H1 (cell line): ENCODE measurements around the gene TUBGCP2. TPM values are rescaled to one million over a fixed set of nuclear protein-coding genes. Genes with fewer than 3 reads are reported as not detected.

Source experiments
- CTCF ChIA-PET: fragments of 300-600 bp; sonication (Branson Sonifier 250); formaldehyde crosslinking; loops from one replicate; lab custom pipeline; 2021; ENCODE audit not compliant: partially characterized antibody; lab: Charles Lee
- POLR2A ChIA-PET: fragments of 300-600 bp; sonication (Branson Sonifier 250); formaldehyde crosslinking; loops from one replicate; lab custom pipeline; 2021; ENCODE audit warnings: inconsistent platforms; ENCODE audit not compliant: partially characterized antibody; lab: Charles Lee
- DNase-seq, 2 experiments: peaks; one replicate each; pipeline versions ENCODE4 v3.0.0 to v3.0.0-alpha.2; 2010 to 2022; ENCODE audit warnings: low spot score in 2 of 2, low read depth in 1 of 2, mixed read lengths in 1 of 2
- FAIRE-seq: peaks from 2 replicates; lab custom pipeline; 2011; peaks lifted over from hg19 to GRCh38; lab: Jason Lieb, UNC
- H2AFZ ChIP-seq: 2 replicates; pipeline ENCODE4 v1.8.1; 2012; ENCODE audit warnings: low read length, inconsistent platforms
- H2AK5ac ChIP-seq: 2 replicates; pipeline ENCODE4 v1.6.1; 2013; ENCODE audit warnings: low read depth, low read length
- H2BK120ac ChIP-seq: replicated peaks from 2 replicates; pipeline ENCODE3; 2013; ENCODE audit warnings: low read depth, low read length, inconsistent platforms
- H2BK12ac ChIP-seq: 2 replicates; pipeline ENCODE4 v1.6.1; 2013; ENCODE audit warnings: low read depth, low read length
- H2BK15ac ChIP-seq: 2 replicates; pipeline ENCODE4 v1.6.1; 2013; ENCODE audit warnings: low read length
- H2BK20ac ChIP-seq: 2 replicates; pipeline ENCODE4 v1.6.1; 2013; ENCODE audit warnings: low read length
- H2BK5ac ChIP-seq: 2 replicates; pipeline ENCODE4 v1.6.1; 2013; ENCODE audit warnings: low read depth, low read length
- H3K14ac ChIP-seq: 2 replicates; pipeline ENCODE4 v1.6.1; 2013; ENCODE audit warnings: inconsistent platforms; ENCODE audit not compliant: insufficient read length
- H3K18ac ChIP-seq: 2 replicates; pipeline ENCODE4 v1.6.1; 2013; ENCODE audit warnings: low read length; ENCODE audit errors: extremely low read depth
- H3K23ac ChIP-seq: 2 replicates; pipeline ENCODE4 v1.6.1; 2013; ENCODE audit warnings: inconsistent platforms; ENCODE audit not compliant: insufficient read length
- H3K23me2 ChIP-seq: 2 replicates; pipeline ENCODE4 v1.6.1; 2013; ENCODE audit warnings: low read depth, low read length
- H3K27ac ChIP-seq: 2 replicates; pipeline ENCODE4 v1.6.1; 2011; ENCODE audit warnings: low read depth, low read length, inconsistent platforms
- H3K27me3 ChIP-seq, 4 experiments: replicated peaks in 1 of 4; 1 replicate in 1 of 4; 2 replicates in 3 of 4; pipeline versions ENCODE4 v1.6.1 to v1.8.1; 2011 to 2013; ENCODE audit warnings: low read length in 3 of 4, mild to moderate bottlenecking in 3 of 4, inconsistent platforms in 2 of 4, mixed read lengths in 2 of 4, moderate library complexity in 1 of 4; ENCODE audit not compliant: control insufficient read depth in 3 of 4, insufficient read depth in 3 of 4; ENCODE audit errors: extremely low read depth in 1 of 4
- H3K36me3 ChIP-seq, 4 experiments: 2 replicates each; pipeline versions ENCODE4 v1.6.1 to v1.8.1; 2011 to 2013; ENCODE audit warnings: mild to moderate bottlenecking in 4 of 4, low read length in 3 of 4, moderate library complexity in 2 of 4, control low read depth in 1 of 4, inconsistent platforms in 1 of 4; ENCODE audit not compliant: insufficient read depth in 4 of 4, control insufficient read depth in 2 of 4
- H3K4ac ChIP-seq: replicated peaks from 2 replicates; pipeline ENCODE3; 2013; ENCODE audit warnings: low read length, low read depth, mixed read lengths, inconsistent platforms; ENCODE audit not compliant: insufficient read length
- H3K4me1 ChIP-seq, 4 experiments: replicated peaks in 1 of 4; 1 replicate in 1 of 4; 2 replicates in 3 of 4; pipeline versions ENCODE4 v1.6.1 to v1.8.1; 2011 to 2013; ENCODE audit warnings: low read length in 3 of 4, inconsistent platforms in 2 of 4, mixed read lengths in 1 of 4; ENCODE audit not compliant: insufficient read depth in 4 of 4, control insufficient read depth in 3 of 4
- H3K4me2 ChIP-seq, 2 experiments: 2 replicates each; pipeline versions ENCODE4 v1.6.1 to v1.8.1; 2011 to 2013; ENCODE audit warnings: low read depth in 2 of 2, low read length in 2 of 2, control low read depth in 1 of 2, inconsistent platforms in 1 of 2, mild to moderate bottlenecking in 1 of 2; ENCODE audit not compliant: insufficient read depth in 1 of 2
- H3K4me3 ChIP-seq, 4 experiments: fragments of 200-600, 300-600 bp in 1 of 4; sonication (generic), shearing (Covaris generic), sonication (Bioruptor Twin) in 1 of 4; 2 replicates each; pipeline versions ENCODE4 v1.5.1 to v1.8.1; 2011 to 2016; ENCODE audit warnings: low read length in 4 of 4, low read depth in 3 of 4, control low read depth in 2 of 4, inconsistent platforms in 2 of 4, mild to moderate bottlenecking in 2 of 4, mixed read lengths in 1 of 4, moderate library complexity in 1 of 4; ENCODE audit not compliant: insufficient read depth in 2 of 4; ENCODE audit errors: extremely low read depth in 1 of 4
- H3K56ac ChIP-seq: replicated peaks from 2 replicates; pipeline ENCODE3; 2013; ENCODE audit warnings: low read depth, mild to moderate bottlenecking, mixed read lengths, low read length, inconsistent platforms; ENCODE audit not compliant: insufficient read length
- H3K79me1 ChIP-seq: 2 replicates; pipeline ENCODE4 v1.6.1; 2013; ENCODE audit warnings: low read depth, low read length, control low read depth
- H3K79me2 ChIP-seq, 2 experiments: 2 replicates each; pipeline versions ENCODE4 v1.6.1 to v1.8.1; 2012 to 2013; ENCODE audit warnings: low read length in 2 of 2, mild to moderate bottlenecking in 2 of 2, inconsistent platforms in 1 of 2; ENCODE audit not compliant: insufficient read depth in 2 of 2, control insufficient read depth in 1 of 2
- H3K9ac ChIP-seq, 4 experiments: replicated peaks in 1 of 4; 1 replicate in 1 of 4; 2 replicates in 3 of 4; pipeline versions ENCODE4 v1.6.1 to v1.8.1; 2011 to 2013; ENCODE audit warnings: low read depth in 3 of 4, low read length in 3 of 4, control low read depth in 2 of 4, mild to moderate bottlenecking in 2 of 4, moderate library complexity in 2 of 4, inconsistent platforms in 1 of 4; ENCODE audit errors: extremely low read depth in 1 of 4
- H3K9me3 ChIP-seq, 2 experiments: 2 replicates each; pipeline versions ENCODE4 v1.6.1 to v1.8.1; 2012 to 2013; ENCODE audit warnings: mild to moderate bottlenecking in 2 of 2, moderate library complexity in 2 of 2, control low read depth in 1 of 2, inconsistent platforms in 1 of 2, low read depth in 1 of 2, low read length in 1 of 2, mixed read lengths in 1 of 2; ENCODE audit not compliant: insufficient read depth in 2 of 2
- H4K20me1 ChIP-seq, 2 experiments: replicated peaks in 1 of 2; 2 replicates each; pipeline versions ENCODE3 to v1.8.1; 2011 to 2013; ENCODE audit warnings: inconsistent platforms in 2 of 2, low read length in 2 of 2, mild to moderate bottlenecking in 1 of 2; ENCODE audit not compliant: insufficient read depth in 2 of 2, control insufficient read depth in 1 of 2
- H4K5ac ChIP-seq: 2 replicates; pipeline ENCODE4 v1.6.1; 2013; ENCODE audit warnings: low read length, low read depth, mixed read lengths, inconsistent platforms; ENCODE audit not compliant: insufficient read length
- H4K8ac ChIP-seq: 2 replicates; pipeline ENCODE4 v1.8.0; 2013; ENCODE audit warnings: mild to moderate bottlenecking, moderate library complexity, low read length, inconsistent platforms; ENCODE audit not compliant: insufficient read depth; ENCODE audit errors: extremely low read depth
- H4K91ac ChIP-seq: replicated peaks from 2 replicates; pipeline ENCODE3; 2013; ENCODE audit warnings: low read length, mixed read lengths, inconsistent platforms; ENCODE audit not compliant: insufficient read length
- ASH2L ChIP-seq: fragments of 200-600, 300-600 bp; sonication (generic); IDR thresholded peaks from one replicate; pipeline ENCODE4 v1.7.1; 2017; ENCODE audit warnings: low read length
- CHD2 ChIP-seq: IDR thresholded peaks from 2 replicates; pipeline ENCODE4 v1.6.1; 2012; ENCODE audit warnings: low read length, improper control_type of control experiment
- CTBP2 ChIP-seq: IDR thresholded peaks from 2 replicates; pipeline ENCODE4 v1.7.0; 2011; ENCODE audit warnings: borderline replicate concordance, mild to moderate bottlenecking, moderate library complexity, mixed read lengths, low read length; ENCODE audit not compliant: insufficient read depth, insufficient read length
- E2F6 ChIP-seq: IDR thresholded peaks from 2 replicates; pipeline ENCODE4 v1.6.1; 2012; ENCODE audit warnings: inconsistent platforms
- SAP30 ChIP-seq: fragments of 300-600 bp; sonication (generic); IDR thresholded peaks from 2 replicates; pipeline ENCODE4 v1.7.1; 2012; ENCODE audit warnings: low read length, moderate library complexity, mild to moderate bottlenecking, inconsistent platforms; ENCODE audit not compliant: insufficient read depth, insufficient replicate concordance
- SP1 ChIP-seq: IDR thresholded peaks from 2 replicates; pipeline ENCODE4 v1.6.1; 2011; ENCODE audit warnings: low read depth, low read length
- WGBS, 2 experiments: shearing (Covaris generic) in 1 of 2; methylation state at CpG; one replicate each; pipeline versions ENCODE4 v1.1.6 to v1.1.7; 2013 to 2015; ENCODE audit warnings: low lambda C conversion rate in 2 of 2, mixed read lengths in 2 of 2, inconsistent platforms in 1 of 2, low coverage in 1 of 2, missing lambda C conversion rate in 1 of 2; ENCODE audit not compliant: insufficient replicate concordance in 2 of 2, insufficient coverage in 1 of 2, insufficient read length in 1 of 2; ENCODE audit errors: extremely low coverage in 1 of 2, missing lambda C conversion rate in 1 of 2; 5-methylcytosine and 5-hydroxymethylcytosine counted together
- polyA plus RNA-seq, 7 experiments: library from polyadenylated mRNA; depleted of rRNA in 3 of 7; stranded (reverse) in 5 of 7; unstranded in 2 of 7; fragments of >200 nt in 5 of 7; fragments of 200-250 nt in 2 of 7; gene quantifications; 1 replicate in 5 of 7; 2 replicates in 1 of 7; 4 replicates in 1 of 7; pipeline versions ENCODE4 v1.2.1 to v1.2.3, GENCODE V29; 2011 to 2013; ENCODE audit warnings: missing spikeins in 2 of 7, mixed read lengths in 2 of 7
- total RNA-seq: library from RNA; stranded (reverse); fragmentation: NEBNext Ultra II Directional; extraction: Animal tissue kit (Norgen Biotek cat#: 25700); gene quantifications from 2 replicates; pipeline ENCODE4 v1.2.1, GENCODE V29; 2021

Gene TUBGCP2
- total and polyA plus RNA-seq, 2 of the 8 experiments (the other 6 are each of a cell fraction or from before 2014, with no cell fraction given) = 34.9 to 51.9 TPM

- no peak overlapping the region for H3K23ac ChIP-seq
- H3K79me2 ChIP-seq = no peaks in the 10 kb centered on the region
- FAIRE-seq (no peak), DNase-seq (no peak)
- WGBS, 2 experiments = 91% methylated on average over 3 of the region's 3 CpGs; no CpG with 5 or more reads in 1 of the 2 experiments
- peaks cover 0 to 19% (median 7%) of the 10 kb centered on the region in 4 experiments; a peak in 5 of 7 replicates for H3K27me3 ChIP-seq
- no peak overlapping the region for H3K18ac ChIP-seq
- no peak overlapping the region for H3K14ac ChIP-seq
- H2BK15ac ChIP-seq = no peak overlapping the region
- peak overlapping the region in 1 of 2 experiments; percentile 1; a peak in 1 of 4 replicates for H3K4me2 ChIP-seq
- no peak overlapping the region for H3K4ac ChIP-seq
- no peak overlapping the region for H3K27ac ChIP-seq
- ChIA-PET CTCF (interaction anchor here (4.9 kb wide), 1 partner anchor 27 kb away, joined by 57 read pairs; no protein-coding TSS in a partner anchor), POLR2A (interaction anchor here (1.0 to 5.0 kb wide), 2 partner anchors 9 to 35 kb away, joined by 3 to 38 read pairs; partner anchors contain the start of gene PRAP1)
- peaks cover 0 to 10% (median 5%) of the 10 kb centered on the region in 4 experiments; a peak in 4 of 7 replicates for H3K4me1 ChIP-seq
- peaks cover 3 to 17% of the 10 kb centered on the region in 2 experiments for H4K20me1 ChIP-seq
- H2AK5ac ChIP-seq = no peak overlapping the region
- no peak overlapping the region for H2BK20ac ChIP-seq
- H3K79me1 ChIP-seq = no peaks in the 10 kb centered on the region; the same call in 1 of the 2 replicates
- no peak overlapping the region for H4K8ac ChIP-seq
- no peak overlapping the region for H2BK12ac ChIP-seq
- no peak overlapping the region for H3K56ac ChIP-seq
- no peak overlapping the region for H3K4me3 ChIP-seq
- no peaks in the 10 kb centered on the region; a peak in 2 of 8 replicates for H3K36me3 ChIP-seq
- no peak for TF ChIP-seq CHD2
- no peak for TF ChIP-seq SAP30
- TF ChIP-seq ASH2L = no peak
- TF ChIP-seq SP1 = no peak
- no peak for TF ChIP-seq CTBP2
- no peak for TF ChIP-seq E2F6
- no peaks in the 10 kb centered on the region for H3K9me3 ChIP-seq
- H3K9ac ChIP-seq = no peak overlapping the region
- H4K91ac ChIP-seq = no peak overlapping the region
- H2BK5ac ChIP-seq = no peak overlapping the region
- no peak overlapping the region for H2BK120ac ChIP-seq
- H3K23me2 ChIP-seq = peaks cover 6% of the 10 kb centered on the region; the same call in 1 of the 2 replicates
- no peak overlapping the region for H4K5ac ChIP-seq
- H2AFZ ChIP-seq = no peak overlapping the region
These were observed 47.3 kb upstream of the TUBGCP2 start for GRCh38 chr10:133355991-133356390.
